T-helper 9 cell (primary cell): Measurements from ENCODE around the gene FBLN5.

ENCODE experiments used
- DNase-seq: peaks from one replicate; pipeline ENCODE4 v3.0.0-alpha.2; 2020

The FBLN5 gene

GRCh38 chr14:91945751-91946621, 1.5 kb downstream of the FBLN5 start:
- no peak for DNase-seq

GRCh38 chr14:91942946-91943345, 4.5 kb downstream of the FBLN5 start:
- DNase-seq: no peak

- DNase-seq: no peak
Measured at GRCh38 chr14:91942128-91942527, 5.4 kb downstream of the FBLN5 start.

DNA sequence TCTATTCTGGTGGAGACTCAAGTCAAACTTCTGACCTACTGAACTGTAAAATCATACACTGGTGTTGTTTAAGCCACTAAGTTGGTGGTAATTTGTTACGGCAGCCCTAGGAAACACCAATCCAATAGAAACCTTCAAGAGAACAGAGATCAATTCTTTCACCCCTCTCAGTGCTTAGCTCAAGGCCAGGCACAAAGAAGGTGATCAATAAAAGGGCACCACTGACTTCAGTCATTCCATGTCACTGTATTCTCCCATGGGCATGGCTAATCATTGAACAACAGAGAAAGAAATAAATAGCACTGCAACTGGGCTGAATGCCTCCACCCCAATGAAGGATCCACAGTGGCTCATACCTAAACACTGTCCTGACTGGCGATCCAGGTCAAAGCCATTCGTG, 7.3 kb downstream of the FBLN5 start:
- no peak for DNase-seq

DNA sequence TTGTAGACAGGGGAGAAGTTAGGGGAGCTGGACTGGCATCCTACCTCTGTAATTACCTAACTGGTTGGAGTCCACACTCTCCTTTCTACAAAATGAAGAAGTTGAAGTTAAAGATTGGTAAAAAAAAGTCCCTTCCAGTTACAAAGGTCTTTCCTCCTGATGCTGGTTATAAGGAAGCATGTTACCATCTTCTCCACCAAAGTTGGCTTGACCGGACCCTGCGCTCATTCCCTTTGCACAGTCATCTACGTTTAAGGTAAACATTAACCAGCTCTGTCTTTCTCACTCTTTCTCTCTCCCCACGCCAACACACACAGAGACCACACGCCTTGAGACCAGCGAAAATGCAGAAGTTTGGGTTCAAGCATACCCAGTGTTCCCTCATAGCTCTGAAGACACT, 11.9 kb downstream of the FBLN5 start:
- no peak for DNase-seq

DNA sequence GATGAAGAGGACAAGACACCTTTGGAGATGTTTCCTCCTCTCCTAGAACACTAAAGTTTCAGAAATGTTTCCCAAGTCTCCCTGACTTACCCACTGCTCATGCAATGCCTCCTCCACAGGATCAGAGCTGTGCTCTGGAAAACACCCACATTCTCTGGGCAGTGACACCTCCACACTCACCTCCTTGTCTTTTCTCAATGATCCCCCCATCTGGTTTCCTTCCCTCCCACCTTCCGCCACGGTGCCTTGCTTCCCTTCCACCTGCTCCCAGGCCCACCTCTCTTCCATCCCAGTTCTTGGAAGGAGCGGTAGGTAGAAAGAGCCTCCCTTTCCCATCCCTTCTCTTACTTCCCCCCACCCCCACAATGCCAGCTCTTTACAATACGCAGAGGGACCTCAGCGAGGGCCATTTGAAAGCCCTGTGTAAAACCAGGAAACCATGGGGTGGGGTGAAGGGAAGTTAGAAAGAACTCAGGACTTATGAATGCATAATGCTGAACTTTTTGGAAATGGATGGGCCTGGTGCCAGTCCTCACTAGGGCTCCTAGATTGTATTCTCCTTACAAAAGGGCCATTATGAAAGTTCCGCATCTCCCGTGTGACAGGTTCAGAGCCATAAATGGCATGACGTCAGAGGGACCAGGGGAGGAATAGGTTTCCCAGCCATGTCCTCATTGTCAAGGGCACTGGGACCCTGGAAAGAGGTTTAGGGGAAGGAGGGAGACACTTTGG, 12.8 kb downstream of the FBLN5 start:
- no peak for DNase-seq

GRCh38 chr14:91931478-91932088, 15.9 kb downstream of the FBLN5 start:
- no peak for DNase-seq

- no peak for DNase-seq
Measured at GRCh38 chr14:91929700-91930099, 17.8 kb downstream of the FBLN5 start.

DNA sequence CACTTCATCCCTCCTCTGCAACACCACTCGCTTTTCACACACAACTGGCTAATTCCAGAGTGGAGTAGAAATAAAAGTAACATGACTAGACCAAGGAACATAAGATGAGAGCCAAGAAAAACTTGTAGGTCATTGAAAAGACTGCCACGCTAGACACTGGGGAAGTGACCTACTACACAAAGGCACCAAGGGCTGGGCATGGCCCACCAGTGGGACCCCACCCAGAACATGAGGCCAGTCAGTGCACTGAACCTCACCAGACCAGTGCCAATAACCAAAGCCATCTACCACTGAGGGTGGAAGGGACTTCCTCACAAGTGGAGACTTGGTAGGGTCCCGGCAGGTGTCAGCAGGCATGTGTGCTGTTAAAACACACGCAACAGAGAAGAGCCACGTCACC, 19.7 kb downstream of the FBLN5 start:
- no peak for DNase-seq

- DNase-seq: no peak
Measured at GRCh38 chr14:91927191-91927590, 20.3 kb downstream of the FBLN5 start.

DNA sequence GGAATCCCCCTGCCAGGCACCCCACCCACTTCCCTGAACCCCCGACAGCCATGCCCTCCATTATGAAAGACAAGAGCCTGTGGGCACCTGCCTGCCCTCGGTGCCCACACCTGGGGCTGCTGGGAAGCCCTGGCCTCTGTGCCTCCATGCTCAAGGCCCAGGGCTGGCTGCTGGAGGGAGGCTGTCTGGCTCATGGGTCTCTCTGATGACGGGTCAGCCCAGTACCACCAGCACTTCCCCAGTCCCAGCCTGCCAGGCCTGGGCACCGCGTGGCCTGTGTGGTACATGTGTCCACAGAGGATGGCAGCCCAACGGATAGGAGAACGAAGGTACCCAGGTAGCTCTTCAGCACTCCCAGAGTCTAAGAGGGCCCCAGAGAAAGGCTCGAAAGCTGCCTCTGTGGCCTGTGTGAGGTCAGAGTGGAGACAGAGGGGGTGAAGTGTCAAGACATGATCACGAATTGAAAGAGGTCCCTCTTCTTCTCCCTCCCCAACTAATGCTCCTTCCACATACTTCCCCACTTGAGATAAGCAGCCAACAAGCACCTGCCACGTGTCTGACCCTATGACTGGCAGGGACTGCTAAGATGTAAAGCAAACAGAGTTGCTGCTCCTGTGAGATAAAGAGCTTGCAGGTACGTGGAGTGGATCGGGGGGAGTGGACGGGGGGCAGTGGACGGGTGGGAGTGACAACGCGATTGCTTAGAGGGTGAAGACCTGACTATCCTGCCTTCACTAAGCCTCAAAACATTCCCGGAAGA, 21.2 kb downstream of the FBLN5 start:
- no peak for DNase-seq

DNA sequence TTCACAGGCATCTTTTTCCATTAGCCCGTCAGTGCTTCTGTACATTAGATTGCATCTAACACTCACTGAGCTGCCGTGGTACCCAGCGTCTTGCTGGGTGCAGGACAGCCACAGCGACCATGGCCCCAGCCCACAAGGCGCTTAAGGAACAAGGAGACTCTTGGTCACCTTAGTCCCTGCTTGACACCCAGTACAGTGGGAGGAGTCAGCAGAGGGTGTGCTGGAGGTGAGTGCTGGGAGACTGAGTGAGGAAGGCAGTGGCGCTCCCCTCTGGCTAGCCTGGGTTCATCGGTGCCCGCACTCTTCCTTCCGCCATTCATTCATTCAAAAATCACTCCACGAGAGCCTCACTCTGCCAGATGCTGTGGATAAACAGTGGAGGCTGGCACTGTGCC, 21.8 kb downstream of the FBLN5 start:
- DNase-seq: no peak

- no peak for DNase-seq
Measured at GRCh38 chr14:91925001-91925726, 22.3 kb downstream of the FBLN5 start.

DNA sequence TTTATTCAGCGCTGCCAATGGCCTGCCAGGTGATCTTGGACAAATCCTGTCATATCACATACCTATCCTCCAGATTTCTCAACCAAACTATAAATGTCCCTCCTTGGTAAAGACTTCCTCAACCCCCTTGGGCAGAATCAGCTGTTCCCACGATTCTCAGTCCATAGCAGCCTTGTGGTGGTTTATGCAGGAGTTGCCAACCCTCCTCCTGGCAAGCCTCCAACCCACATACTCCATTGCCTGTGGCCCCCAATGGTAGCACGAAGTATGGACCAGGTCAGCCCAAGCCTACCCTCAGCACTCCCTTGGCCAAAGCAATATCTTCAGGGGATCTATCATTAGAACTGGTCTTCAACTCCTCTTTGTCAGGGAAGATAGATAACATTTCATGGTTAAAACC, 27.0 kb downstream of the FBLN5 start:
- DNase-seq: no peak

- DNase-seq: no peak
Measured at GRCh38 chr14:91919814-91920213, 27.7 kb downstream of the FBLN5 start.

DNA sequence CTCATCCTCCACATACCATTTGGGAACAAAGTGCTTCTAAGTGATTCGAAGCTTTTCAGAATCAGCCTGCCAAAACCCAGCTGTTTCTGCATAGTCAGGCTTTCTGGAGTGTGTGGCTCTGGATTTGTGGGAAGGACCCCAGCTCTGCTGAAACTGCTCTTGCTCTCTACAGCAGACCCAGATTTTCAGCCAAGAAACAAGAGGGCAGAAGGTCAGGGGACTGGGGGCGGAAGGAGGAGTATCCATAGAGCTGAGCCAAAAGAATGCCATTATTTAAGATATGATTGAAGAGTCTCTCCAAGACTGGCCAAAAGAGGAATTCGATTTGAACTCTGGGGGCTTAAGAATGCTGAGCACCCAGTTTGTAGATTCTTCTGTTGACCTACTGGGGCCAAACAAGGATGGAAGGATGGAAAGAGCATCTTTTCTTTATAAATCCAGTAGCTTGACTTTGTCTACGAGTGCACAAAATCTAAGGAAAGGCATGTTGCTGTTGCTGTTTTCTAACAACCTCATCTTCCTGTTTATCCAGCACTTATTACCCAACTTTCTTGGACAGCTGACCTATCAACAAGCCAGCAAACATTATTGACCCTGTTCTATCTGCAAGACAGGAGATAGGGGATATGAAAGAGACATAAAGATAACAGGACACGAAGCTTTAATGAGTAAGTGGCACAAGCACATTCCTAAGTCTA, 29.2 kb downstream of the FBLN5 start:
- DNase-seq: no peak

GRCh38 chr14:91912035-91912434, 35.5 kb downstream of the FBLN5 start:
- DNase-seq: no peak

DNA sequence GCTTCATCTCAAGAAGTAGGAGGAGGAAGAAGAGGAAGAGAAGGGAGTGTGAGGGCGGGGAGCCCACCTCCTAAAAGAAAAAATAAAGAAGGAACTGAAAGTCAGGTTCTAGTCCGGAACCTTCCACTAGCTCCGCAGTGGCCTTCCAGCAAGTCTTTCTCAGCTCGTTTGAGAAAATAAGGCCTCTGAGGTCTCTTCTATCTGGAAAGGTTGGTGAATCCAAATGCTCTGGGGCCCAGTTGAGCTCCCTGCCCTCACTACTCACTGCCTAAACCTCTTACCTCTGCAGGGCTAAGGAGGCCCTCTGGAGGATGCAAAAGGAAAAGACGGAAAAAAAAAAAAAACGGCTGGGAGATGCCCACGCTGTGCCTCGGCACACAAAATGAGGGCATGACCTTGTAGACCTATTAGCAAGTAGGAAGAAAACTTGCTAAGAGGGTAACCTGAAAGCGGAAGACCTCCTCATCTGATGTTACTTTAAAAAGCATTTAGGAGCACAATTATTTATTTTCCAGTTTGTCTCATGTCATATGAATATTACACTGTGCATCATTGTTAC, 35.9 kb downstream of the FBLN5 start:
- peak; percentile 23 for DNase-seq

DNA sequence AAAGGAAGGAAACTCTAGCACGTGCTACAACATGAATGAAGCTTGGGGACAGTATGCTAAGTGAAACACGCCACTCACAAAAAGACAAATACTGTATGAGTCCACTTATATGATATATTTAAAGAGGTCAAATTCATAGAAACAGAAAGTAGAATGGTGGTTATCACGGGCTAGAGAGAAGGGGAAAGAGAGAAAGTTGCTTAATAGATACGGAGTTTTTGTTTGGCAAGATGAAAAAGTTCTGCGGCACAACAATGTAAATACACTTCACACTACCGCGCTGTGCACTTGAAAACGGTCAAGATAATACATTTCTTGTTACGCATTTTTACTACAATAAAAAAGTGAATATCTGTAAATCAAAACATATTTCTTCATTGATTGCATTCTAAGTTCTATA, 37.3 kb downstream of the FBLN5 start:
- DNase-seq: no peak

GRCh38 chr14:91906374-91906773, 41.1 kb downstream of the FBLN5 start:
- DNase-seq: no peak

DNA sequence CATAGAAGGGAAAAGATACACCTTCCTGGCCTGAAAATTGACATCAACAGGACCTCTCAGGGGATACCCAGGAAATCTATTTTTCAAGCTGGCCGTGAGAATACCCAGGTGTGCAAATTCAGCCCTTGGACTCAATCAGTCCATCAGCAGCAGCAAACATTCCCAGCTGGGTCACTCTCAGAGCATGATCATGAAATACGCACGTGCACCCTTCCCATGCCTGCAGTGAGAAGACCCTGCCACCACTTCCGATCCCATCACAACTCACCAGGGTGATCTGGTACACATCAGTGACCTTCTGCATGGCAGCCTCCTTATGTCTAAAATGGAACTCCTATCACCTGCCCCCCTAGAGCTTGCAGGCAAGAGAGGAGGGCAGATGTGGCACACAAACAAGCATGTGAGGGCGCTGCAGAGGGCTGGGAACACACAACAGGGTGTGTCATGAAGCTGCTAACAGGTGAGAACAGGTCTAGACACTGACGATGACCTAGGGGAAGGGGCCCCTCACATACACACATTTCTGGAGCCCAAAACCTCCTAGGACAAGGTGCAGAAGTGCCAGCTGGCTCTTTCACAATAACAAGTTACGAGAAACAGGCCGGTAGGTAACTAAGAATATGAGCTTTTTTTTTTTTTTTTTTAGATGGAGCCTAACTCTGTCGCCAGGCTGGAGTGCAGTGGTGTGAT, 42.4 kb downstream of the FBLN5 start:
- DNase-seq: no peak
